Esophagus squamous epithelium (tissue), 4 donors: Measurements from ENCODE around the gene RFX5.

Experiments used
- POLR2A ChIP-seq, 4 donors: fragments of 450-650 bp; IDR thresholded peaks; one replicate each; pipeline ENCODE4 v1.6.1; 2017; ENCODE audit warnings: antibody characterized with exemption in 4 of 4, mild to moderate bottlenecking in 4 of 4, moderate library complexity in 3 of 4
- TF ChIP-seq, protein P1 (sequence below), 6 experiments: fragments of 450-650 bp in 4 of 6; fragments of 200-600 bp in 2 of 6; sonication (generic) in 2 of 6; IDR thresholded peaks; one replicate each; pipeline ENCODE4 v1.5.1; 2016 to 2019; ENCODE audit warnings: antibody characterized with exemption in 6 of 6, mild to moderate bottlenecking in 4 of 6, moderate library complexity in 4 of 6

GRCh38 chr1:151343587-151343986 is 3.5 kb downstream of the RFX5 start:
- TF ChIP-seq POLR2A (IDR thresholded peaks at IDR 0.05), result no peak
- TF ChIP-seq, protein P1, sequence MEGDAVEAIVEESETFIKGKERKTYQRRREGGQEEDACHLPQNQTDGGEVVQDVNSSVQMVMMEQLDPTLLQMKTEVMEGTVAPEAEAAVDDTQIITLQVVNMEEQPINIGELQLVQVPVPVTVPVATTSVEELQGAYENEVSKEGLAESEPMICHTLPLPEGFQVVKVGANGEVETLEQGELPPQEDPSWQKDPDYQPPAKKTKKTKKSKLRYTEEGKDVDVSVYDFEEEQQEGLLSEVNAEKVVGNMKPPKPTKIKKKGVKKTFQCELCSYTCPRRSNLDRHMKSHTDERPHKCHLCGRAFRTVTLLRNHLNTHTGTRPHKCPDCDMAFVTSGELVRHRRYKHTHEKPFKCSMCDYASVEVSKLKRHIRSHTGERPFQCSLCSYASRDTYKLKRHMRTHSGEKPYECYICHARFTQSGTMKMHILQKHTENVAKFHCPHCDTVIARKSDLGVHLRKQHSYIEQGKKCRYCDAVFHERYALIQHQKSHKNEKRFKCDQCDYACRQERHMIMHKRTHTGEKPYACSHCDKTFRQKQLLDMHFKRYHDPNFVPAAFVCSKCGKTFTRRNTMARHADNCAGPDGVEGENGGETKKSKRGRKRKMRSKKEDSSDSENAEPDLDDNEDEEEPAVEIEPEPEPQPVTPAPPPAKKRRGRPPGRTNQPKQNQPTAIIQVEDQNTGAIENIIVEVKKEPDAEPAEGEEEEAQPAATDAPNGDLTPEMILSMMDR (IDR thresholded peaks at IDR 0.05), result no peak
